Omental fat pad (tissue), 4 donors: Measurements from ENCODE around the gene ABCA13. TPM values are rescaled to one million over a fixed set of nuclear protein-coding genes. Genes with fewer than 3 reads are reported as not detected.
A peak's percentile ranks its signal among the peaks of the same experiment; 100 is the strongest.

Experiments used
- ATAC-seq: fragments of 150-250 bp; one replicate; pipeline ENCODE4 v1.9.1; 2016; ENCODE audit warnings: mild to moderate bottlenecking, moderate library complexity; ENCODE audit not compliant: low FRiP score
- DNase-seq: peaks from one replicate; pipeline ENCODE4 v3.0.0-alpha.2; 2019; ENCODE audit warnings: low spot score
- CTCF ChIP-seq, 3 donors: fragments of 450-650 bp; IDR thresholded peaks; one replicate each; pipeline ENCODE4 v1.5.1; 2016 to 2017; ENCODE audit warnings: antibody characterized with exemption in 3 of 3, mild to moderate bottlenecking in 3 of 3, moderate library complexity in 2 of 3
- total RNA-seq, 4 donors: library from RNA; depleted of rRNA; stranded (reverse); fragments of >200 nt; gene quantifications; one replicate each; pipeline ENCODE4 v1.1.0, GENCODE V29; 2016

ABCA13 gene
- total RNA-seq, 4 donors from 2014 or later = 0.13 to 0.37 (median 0.16) TPM; not detected in 1

DNA sequence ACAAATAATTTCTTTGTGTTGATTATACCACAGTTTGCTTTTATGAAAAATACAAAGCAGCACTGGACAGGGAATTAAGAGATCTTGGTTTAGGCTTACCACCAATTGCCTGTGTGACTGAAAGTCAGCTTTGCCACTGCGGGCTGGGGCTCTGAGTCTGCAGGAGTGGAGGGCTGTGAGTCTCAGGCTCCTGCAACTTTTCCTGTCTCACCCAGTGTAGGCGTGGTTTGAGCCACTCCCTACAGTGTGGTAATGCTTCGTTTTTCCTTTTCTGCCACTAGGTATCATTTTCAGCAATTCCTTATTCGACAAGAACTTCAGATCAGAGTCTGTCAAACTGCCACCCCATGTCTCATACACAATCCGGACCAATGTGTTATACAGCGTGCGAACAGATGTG is 180.6 kb downstream of the ABCA13 start:
- TF ChIP-seq CTCF (IDR thresholded peaks at IDR 0.05) = no peak
- ATAC-seq (no peak), DNase-seq (no peak)

GRCh38 chr7:48355346-48355745 is 184.1 kb downstream of the ABCA13 start:
- DNase-seq (no peak), ATAC-seq (no peak)
- no peak for TF ChIP-seq CTCF (IDR thresholded peaks at IDR 0.05)

- no peak for ATAC-seq
- DNase-seq = no peak
- no peak for TF ChIP-seq CTCF (IDR thresholded peaks at IDR 0.05)
Measured at GRCh38 chr7:48360574-48360973, 189.3 kb downstream of the ABCA13 start.

- TF ChIP-seq CTCF (IDR thresholded peaks at IDR 0.05) = no peak
- ATAC-seq (no peak), DNase-seq (no peak)
Measured at GRCh38 chr7:48363174-48363573, 191.9 kb downstream of the ABCA13 start.

DNA sequence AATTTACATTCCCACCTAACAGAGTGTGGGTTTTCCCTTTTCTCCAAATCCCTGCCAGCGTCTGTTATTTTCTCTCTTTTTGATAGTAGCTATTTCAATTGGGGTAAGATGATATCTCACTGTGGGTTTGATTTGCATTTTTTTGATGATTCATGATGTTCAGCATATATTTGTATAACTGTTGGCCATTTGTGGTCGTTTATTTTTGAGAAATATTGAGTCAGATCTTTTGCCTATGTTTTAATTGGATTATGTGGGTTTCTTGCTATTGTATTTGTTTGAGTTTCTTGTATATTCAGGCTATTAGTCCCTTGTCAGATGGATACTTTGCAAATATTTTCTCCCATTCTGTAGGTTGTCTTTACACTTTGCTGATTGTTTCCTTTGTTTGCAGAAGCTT is 193.8 kb downstream of the ABCA13 start:
- no peak for TF ChIP-seq CTCF (IDR thresholded peaks at IDR 0.05)
- ATAC-seq (no peak), DNase-seq (no peak)

DNA sequence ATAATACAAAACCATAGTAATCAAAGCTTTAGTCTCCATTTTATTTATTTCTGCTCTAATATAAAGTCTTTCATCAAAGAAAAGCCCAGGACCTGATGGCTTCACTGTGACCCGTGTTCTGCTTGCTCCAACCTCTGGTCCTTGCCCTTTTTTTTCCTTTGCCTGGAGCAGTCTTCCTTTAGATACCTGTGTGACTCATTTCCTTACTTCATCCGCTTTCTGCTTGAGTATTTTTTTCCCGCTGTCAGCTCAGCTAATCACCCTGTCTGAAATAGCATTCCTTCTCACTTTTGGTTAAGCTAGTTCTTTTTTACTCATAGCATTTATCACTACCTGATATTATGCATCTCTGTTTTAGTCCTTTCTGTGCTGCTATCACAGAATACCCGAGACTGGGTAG is 194.8 kb downstream of the ABCA13 start:
- no peak for TF ChIP-seq CTCF (IDR thresholded peaks at IDR 0.05)
- DNase-seq (no peak), ATAC-seq (no peak)

GRCh38 chr7:48376263-48376662 is 205.0 kb downstream of the ABCA13 start:
- DNase-seq (no peak), ATAC-seq (peak; percentile 41)
- no peak for TF ChIP-seq CTCF (IDR thresholded peaks at IDR 0.05)
